Right forelimb (tissue), 1 donor: ENCODE results near the gene HSPA4L.

Experiments used
- DNase-seq: peaks from one replicate; pipeline ENCODE4 v3.0.0-alpha.2; 2018

The HSPA4L gene

DNA sequence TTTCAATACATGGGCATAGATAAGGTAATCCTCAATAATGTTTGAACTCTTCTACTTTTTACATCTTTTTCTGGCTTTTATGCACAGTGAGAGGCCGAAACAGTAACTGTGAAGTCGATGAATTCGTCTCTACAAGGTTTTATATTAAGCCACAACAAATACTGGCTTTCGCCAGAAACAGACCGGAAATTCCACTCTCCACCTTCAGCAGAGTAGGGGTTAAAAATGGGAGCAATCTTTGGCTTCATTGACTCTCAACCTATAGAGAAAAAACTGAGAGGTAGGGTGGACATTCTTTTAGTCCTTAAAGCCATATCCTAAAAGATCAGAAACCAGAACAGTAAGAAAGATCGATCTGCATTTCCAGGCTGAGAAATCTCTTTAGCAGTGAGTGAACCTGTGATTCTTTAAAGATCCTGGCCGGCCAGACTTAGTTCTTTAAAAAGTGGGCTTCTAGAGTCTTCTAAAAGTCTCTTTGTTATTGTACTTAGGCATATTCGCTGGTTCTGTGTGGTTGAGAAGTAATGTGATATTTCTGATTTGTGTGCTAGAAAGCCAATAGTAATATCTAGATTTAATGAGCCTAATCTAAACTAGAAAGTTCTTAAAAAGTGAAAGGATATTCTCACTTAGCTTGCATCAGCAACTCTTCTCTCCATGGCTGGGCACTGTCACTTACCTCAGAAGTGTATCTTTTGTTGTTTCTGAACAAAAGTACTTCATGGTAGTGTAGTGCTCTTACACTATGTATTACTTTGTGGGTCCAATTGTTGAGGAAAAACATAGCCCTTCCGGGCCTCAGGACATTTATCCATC, 2.0 kb downstream of the HSPA4L start:
- no peak for DNase-seq

DNA sequence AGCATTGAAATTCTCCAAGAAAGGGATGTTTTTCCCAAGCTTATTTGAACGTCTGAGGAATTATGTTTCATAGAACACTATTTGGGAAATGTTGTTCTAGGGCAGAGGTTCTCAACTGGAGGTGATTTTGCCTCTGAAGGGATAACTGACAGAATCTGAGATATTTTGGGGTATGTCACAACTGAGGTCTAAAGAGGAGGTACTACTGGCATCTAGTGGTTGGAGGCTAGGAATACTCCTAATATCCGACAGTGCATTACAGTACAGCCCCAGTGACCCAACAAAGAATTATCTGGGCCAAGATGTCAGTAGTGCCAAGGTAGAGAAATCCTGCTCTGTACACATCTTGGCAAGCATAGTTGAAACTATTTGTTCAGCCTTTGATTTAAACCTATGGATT, 6.4 kb downstream of the HSPA4L start:
- DNase-seq: no peak

DNA sequence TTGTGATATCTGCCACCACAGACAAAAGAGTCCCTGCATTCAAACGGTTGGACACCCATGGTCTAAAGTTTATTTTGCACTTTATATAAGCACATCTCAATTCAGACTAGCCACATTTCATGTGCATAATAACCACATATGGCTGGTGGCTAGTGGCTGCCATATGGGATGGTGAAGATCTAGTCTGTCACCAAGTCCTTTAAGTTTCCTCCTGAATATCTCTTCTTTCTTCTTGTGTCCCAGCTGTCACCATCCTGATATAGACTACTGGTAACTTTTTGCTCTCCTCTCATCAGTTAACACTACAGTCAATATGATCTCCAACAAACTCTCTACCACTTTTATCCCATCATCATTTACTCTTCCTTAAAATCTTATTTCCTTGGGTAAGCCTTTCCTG, 9.3 kb downstream of the HSPA4L start:
- DNase-seq: no peak

DNA sequence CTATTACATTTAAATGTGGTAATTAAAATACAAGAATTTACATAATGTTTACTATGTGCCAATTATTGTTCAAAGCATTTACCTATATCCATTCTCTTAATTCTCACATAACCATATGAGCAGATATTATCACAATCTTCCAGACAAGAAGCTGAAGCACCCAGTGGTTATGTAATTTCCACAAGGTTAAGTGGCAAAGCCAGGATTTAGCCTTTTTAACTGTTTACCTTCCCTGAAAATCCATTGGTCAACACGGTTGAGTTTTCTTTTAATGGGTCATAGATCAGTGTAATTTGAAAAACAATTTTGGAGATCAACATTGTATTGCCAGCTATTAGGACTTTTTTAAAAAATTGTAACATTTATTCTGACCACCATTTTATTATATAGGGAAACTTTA, 11.4 kb downstream of the HSPA4L start:
- DNase-seq: no peak

DNA sequence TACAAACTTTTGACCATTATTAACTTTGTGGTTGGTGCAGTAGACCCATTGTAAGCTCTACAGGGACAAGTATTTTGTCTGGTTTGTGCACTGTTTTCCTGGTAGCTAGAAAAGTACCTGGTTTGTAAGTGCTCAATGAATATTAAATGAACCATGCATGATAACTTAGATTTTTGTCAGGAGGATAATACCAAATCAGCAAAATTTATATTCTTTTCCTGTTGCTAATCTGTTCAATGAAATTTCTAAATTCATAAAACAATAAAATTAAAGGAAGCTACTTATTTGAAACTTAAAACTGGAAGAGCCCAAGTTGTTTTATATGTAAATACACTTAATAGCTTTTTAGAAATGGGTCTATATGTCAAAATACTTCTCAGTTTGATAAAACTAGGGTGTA, 17.6 kb downstream of the HSPA4L start:
- DNase-seq: no peak

DNA sequence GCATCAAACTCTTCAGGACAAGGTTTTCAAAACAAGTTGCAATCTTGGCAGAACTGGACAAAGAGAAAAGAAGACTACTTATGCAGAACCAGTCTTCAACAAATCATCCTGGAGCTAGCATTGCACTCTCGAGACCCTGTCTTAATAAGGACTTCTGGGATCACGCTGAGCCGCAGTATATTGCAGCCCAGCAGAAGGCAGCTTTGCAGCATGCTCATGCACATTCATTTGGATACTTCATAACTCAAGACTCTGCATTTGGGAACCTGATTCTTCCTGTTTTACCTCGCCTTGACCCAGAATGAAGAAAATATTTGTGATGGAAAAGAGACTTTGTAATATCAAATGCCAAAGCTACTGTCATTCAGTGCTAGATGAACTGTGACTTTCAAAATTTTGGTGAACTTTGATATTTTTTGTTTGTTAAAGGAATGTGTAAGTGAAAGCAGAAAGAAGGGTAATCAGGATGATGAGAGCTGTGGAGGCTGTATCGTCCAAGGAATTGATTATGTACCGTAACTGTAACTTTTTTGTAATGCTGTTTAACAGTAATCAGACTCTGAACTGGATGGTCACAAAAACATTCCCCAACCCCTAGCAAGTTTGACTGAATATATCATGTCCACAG, 27.2 kb downstream of the HSPA4L start:
- no peak for DNase-seq

DNA sequence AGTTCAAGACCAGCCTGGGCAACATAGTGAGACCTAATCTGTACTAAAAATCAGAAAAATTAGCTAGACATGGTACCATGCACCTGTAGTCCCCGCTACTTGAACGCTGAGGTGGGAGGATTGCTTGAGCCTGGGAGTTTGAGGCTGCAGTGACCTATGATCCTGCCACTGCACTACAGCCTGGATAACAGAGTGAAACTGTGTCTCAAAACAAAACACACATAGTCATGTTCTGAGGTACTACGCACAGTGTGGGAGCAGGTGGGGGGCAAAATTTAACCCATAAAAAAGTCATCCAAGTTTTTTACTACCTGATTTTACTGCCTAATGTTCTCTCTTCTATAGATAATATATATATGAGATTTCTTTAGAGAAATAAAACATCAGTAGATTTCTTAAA, 28.4 kb downstream of the HSPA4L start:
- DNase-seq: no peak

DNA sequence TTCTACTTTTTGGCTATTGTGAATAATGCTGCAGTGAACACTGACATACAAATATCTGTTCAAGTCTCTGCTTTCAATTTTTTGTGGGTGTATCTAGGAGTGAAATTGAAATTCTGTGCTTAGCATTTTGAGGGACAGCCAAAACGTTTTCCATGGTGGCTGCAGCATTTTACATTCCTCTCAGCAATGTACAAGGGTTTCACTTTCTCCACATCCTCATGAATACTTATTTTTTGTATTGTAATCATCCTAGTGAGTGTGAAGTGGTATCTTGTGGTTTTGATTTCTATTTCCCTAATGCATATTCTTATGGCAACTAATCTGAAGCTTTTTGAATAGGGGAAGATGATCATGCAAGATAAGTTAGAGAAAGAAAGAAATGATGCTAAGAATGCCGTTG, 40.3 kb downstream of the HSPA4L start:
- no peak for DNase-seq

DNA sequence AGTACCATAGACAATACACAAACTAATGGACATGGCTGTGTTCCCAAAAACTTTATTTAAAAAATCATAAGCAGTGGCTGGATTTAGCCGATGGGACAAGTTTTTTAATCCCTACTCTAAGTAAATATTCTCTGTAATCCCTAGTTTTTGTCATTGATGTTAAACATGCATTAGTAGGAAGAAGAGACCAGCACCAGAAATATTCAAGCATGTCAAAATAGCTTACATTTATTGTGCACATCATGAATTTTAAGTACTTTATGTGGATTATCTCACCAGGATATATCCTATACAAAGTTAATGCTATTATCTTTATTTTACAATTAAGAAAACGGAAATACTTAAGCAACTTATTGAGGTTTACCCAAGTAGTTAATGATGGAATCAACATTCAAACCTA, 46.0 kb downstream of the HSPA4L start:
- no peak for DNase-seq

DNA sequence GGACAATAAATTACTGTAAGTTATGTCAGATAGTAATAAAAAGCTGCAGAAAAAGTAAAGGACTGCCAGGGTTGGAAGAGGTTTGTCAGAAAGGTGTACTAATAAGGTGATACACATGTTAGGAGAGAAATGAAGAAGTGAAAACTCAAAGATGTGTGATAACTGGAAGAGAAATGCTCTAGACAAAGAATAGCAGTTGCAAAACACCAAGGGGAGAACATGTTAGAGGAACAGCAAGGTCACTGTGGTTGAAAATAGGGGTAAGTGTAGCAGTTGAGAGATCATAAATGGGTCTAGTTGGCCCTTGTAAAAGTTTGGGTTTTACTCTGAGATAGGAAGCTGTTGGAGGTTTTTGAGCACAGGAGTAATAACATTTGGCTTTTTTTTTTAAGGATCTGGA, 46.9 kb downstream of the HSPA4L start:
- DNase-seq: no peak

DNA sequence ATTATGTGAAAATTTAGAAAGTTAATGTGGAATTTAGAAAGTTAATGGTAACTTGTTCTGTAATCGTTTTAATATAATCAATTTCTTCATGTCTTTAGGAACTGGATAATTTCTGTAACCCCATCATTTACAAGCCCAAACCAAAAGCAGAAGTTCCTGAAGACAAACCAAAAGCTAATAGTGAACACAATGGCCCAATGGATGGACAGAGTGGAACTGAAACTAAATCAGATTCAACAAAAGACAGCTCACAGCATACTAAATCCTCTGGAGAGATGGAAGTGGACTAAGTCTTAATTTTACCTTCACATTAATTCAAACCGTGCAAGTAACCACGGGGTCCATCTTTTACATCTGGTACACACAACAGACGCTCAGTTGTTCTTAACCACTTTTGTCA, 50.5 kb downstream of the HSPA4L start:
- no peak for DNase-seq

DNA sequence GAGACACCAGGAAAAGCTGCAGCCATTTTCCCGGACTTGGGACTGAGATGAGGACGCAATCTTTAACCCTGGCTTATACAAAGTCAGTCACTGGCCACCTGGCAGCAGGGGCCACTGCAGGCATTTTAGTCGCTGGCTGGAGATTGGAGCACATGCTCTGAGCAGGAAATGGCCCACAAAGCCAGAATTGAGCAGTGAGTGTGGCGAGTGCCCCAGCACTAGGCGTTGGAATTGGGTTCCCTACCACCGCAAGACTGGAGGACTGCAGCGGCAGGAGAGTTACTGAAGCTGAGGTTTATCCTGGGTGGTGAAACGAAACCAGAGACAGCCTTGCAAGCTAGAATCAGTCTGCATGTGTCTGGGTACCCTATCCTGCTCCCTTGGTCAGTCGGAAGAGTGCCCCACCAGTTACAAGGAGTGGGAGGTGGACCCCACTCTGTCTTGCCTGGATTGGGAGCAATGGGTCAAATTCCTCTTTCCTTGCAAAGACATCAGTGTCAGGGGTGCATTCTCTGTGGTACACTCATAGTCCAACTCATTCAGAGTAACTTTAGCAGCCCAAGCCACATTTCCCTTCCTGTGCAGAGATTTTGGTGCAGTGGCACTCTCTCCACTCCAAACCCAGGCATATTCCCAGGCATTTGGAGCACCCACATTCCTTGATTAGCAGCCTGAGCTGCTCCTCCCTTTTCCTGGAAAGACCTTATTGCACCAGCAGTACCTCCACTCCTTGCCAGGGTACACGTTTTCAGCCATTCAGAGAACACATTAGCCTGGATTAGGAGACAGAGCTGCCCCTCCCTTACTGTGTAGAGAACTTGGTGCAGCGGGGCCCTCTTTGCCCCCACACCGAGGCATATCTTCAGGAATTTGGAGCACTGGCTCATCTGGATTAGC, 61.8 kb downstream of the HSPA4L start:
- DNase-seq: no peak

DNA sequence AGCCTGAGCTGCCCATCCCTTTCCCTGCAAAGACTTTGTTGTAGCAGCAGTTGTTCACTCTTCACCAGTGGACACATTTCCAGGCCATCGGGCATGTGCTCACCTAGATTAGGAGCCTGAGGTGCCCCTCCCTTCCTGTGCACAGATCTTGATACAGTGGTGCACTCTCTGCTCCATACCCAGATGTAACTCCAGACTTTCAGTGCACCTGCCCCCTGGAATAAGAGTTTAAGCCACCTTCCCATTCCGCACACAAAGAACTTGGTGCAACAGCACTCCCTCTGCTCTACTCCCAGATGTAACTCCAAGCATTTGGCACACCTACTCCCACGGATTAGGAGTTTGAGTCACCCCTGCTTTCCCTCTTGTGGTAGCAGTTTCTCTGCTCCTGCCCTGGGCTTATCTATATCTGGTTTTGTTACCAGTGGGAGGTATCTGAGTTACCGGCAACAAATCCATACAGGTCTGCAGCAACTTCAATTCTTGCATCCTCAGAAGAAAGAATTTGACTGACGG, 62.5 kb downstream of the HSPA4L start:
- no peak for DNase-seq

DNA sequence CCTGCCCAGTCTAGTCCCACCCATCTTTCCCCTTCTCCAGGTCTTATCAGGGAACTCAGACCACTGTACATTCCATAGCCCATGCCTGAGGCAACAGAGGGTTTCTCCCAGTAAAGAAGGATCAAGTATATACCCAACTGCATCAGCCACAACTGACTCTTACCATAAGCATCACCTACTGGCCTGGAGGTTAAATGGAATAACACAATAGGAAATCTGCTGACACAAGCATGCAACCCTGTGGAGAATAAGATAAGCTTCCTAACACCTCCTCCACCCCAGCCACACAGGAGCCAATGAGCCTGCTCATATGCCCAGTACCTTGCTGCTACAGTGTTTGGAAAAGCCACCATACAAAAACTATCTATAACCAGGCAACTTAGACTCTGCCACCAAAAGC, 63.9 kb downstream of the HSPA4L start:
- no peak for DNase-seq

DNA sequence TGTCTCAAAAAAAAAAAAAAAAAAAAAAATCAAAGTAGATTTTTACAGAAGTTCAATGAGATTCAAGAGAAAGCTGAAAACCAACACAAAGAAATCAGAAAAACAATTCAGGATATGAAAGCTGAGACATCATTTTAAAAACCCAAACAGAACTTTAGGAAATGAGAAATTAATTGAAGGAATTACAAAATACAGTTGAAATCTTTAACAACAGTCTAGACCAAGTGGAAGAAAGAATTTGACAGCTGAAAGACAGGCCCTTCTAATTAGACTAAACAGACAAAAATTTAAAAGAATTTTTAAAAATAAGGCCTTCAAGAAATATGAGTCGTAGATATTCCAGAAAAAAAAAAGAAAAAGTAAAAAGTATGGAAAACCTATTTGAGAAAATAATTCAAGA, 64.6 kb downstream of the HSPA4L start:
- DNase-seq: no peak

DNA sequence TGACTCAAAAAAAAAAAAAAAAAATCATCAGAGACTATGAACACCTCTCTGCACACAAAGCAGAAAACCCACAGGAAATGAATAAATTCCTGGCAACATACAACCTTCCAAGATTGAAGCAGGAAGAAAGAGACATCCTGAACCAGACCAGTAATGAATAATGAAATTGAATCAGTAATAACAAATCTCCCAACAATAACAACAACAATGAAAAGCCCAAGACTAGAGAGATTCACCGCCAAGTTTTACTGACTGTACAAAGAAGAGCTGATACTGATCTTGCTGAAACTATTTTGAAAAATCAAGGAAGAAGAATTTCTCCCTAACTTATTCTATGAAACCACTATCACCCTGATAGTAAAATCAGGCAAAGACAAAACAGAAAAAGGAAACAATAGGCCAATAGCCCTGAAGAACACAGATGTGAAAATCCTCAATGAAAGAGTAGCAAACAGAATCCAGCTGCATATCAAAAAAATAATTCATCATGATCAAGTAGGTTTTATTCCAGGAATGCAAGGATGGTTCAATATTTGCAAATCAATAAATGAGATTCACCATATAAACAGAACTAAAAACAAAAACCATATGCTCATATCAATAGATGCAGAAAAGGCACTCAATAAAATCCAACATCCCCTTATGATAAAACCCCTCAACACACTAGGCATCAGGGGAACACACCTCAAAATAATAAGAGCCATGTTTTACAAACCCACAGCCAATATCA, 67.5 kb downstream of the HSPA4L start:
- no peak for DNase-seq

DNA sequence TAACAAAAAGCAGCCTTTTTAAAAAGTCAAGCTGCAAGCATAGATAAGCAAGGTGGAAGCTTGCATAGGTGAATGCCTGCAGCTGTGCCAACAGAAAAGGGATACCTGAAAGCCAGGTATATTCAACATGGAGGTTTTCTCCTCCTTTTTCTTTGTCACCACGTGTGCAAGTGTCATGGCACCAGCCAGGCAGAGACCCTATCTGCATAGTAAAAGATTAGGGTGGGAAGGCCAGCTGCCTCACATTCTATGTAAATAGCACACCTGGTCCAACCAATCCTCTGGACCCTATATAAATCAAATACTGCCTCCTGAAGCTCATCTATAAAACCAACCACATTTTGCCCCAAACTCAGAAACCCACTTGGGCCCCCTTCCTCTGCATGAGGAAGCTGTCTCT, 70.5 kb downstream of the HSPA4L start:
- DNase-seq: no peak

DNA sequence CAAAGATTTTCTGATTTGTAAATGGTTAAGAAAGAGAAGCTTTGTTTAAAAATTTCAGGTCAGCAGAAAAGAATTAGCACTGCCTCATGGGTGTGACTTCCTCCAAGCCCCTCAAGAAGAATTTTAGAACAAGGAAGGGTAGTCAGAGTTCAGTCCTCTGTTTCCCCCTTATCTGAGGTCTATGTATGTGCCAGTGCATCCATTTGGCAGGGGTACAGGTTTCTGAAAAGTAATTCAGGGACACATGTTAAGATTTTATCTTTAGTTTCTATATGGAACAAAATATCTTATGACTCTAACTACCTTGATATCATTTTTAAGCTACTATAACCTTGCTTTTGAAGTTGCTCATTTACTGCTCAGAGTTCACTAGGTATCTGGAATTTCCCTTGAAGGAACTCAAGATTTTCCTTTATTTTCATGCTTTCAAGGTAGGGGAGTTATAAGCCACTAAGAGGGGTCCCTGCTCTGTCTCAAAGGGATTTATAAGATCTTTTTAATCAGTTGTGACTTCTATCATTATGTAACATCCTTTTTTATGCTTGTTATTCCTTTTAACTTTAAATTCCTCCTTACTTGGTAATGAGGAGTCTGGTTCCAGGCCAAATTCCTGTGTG, 74.2 kb downstream of the HSPA4L start:
- DNase-seq: no peak

DNA sequence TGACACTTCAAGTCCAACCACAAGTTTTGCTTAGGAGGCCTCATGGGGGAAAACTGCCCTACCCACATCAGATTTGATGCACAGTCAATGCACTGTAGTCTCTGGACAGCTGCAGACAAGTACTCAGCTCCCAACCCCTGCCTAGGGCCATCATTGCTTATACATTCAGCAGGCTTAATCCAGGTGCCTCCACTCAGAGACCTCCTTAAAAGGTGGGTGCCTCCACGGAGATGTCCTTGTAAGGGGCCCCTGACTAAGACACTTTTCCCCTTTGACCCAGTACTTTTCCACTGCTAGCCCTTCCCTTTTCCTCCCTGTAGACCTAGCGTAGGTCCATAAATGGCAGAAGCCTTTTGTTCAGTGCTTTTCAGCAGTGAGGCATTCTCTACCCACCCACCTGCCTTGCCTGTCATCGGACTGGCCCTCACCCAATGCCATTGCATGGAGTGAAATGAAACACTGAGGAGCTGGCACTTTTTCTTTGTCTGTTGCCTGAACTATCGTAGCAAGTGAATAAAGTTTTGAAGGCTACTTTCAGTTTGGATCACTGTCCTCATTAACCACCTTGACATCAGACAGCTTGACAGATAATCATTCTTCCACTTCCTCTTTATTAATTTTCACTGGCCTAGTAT, 74.8 kb downstream of the HSPA4L start:
- no peak for DNase-seq

DNA sequence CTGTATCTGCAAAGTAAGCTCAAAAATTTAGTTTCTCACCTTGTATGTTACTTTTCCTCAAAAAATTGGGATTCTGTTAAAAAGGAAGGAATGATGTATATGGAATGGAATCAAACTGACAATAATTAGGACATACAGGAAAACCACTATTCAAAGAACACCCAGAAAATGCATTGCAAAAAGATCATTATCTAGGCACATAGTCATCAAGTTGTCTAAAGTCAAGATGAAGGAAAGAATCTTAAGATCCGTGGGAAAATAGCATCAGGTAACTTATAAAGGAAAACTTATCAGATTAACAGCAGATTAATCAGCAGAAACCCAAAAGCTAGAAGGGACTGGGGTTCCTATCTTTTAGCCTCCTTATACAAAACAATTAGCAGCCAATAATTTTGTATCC, 75.5 kb downstream of the HSPA4L start:
- no peak for DNase-seq

DNA sequence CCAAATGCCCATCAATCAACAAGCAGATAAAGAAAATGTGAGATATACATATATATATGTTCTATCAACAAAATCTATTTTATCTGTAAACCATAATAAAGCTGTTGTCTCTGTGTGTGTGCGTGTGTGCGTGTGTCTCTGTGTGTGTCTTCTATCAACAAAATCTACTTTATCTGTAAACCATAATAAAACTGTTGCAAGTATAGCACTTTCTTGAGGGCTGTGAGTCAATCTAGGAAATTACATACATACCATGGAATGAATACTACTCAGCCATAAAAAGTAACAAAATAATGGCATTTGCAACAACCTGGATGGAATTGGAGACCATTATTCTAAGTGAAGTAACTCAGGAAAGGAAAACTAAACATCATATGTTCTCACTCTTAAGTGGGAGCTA, 86.1 kb downstream of the HSPA4L start:
- DNase-seq: no peak

DNA sequence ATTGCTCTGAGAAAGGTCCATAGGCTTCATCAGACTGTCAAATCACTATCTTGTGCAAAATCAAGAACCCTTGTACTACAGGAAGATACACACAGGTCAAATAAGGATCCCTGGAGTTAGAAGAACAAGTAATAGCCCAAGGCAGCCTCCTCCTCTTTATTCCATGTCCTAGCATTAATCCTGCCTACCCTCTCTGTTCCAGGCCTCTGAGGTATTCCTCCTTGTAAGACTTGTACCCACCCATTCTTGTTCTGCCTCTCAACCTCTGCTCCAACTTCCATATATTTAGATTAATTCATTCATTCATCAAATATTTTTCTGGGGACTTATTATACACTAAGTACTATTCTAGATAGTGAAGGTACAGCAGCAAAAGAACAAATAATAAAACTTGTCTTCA, 88.2 kb downstream of the HSPA4L start:
- no peak for DNase-seq
